ENCODE measurements around the gene SIVA1. TPM values are rescaled to one million over a fixed set of nuclear protein-coding genes. Genes with fewer than 3 reads are reported as not detected.

Gene SIVA1
- total and polyA plus RNA-seq, 2 of the 4 experiments (the other 2 are of a cell fraction), result 166 to 184 TPM

DNA sequence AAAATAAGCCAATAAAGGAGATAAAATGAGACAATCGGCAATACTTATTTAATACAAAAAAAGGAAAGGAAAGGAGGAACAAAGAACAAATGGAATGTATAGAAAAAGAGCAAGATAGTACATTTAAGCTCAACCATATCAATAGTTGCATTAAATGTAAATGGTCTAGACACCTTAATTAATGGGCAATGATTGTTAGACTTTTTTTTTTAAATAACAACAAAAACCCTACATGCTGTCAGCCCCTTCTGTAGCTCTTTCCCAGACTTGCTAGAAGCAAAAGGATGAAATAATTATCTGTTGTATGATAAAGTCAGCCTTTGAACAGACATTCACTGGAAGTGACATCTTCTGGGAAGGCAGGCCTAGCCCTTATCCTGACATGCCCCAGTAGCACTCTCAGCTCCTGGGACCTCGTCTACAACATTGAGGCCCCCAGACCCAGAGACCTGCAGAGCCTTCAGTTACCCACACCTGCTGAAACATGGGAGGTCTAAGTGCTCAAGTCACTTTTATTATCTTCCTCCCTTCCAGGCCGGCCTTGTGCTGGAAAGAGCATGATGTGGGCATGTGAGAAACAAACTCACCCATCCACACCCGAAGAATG, 13.4 kb downstream of the SIVA1 start:
- no peak for DNase-seq

More for the DNA sequence above, 13.4 kb downstream of the SIVA1 start:
- Histone ChIP-seq H2BK20ac (ENCODE audit: low read depth, low read length) (no peak overlapping the region), H3K9ac (ENCODE audit: low read depth, low read length) (no peak overlapping the region), H3K27me3 (ENCODE audit: control insufficient read depth, insufficient read depth, low read length) (no peaks in the 10 kb centered on the region), H4K8ac (ENCODE audit: low read depth in 2 of 2, low read length in 2 of 2) (no peak overlapping the region), H3K56ac (ENCODE audit: extremely low read depth, insufficient read depth, low read length) (no peak overlapping the region), H3K4me2 (ENCODE audit: low read depth, low read length) (no peak overlapping the region), H3K9me3 (ENCODE audit: control insufficient read depth, insufficient read depth, low read length) (no peaks in the 10 kb centered on the region; the same call in 1 of the 2 replicates), H4K20me1 (ENCODE audit: insufficient read depth, low read length) (peaks cover 8% of the 10 kb centered on the region), H2AK9ac (replicated peaks; ENCODE audit: low read depth, low read length, poor library complexity) (no peak overlapping the region), H4K5ac (ENCODE audit: low read depth, low read length) (no peak overlapping the region), H4K91ac (ENCODE audit: insufficient read depth, low read depth, low read length) (no peak overlapping the region), H3K79me1 (ENCODE audit: low read depth in 1 of 2, low read length in 2 of 2) (peaks cover 0 to 6% of the 10 kb centered on the region in 2 experiments; a peak in 1 of 4 replicates), H2AK5ac (ENCODE audit: low read depth, low read length) (no peak overlapping the region), H2BK15ac (ENCODE audit: low read depth, low read length) (no peak overlapping the region), H2BK120ac (ENCODE audit: low read depth, low read length) (no peak overlapping the region), H2BK5ac (ENCODE audit: low read depth, low read length, poor library complexity, severe bottlenecking) (no peak overlapping the region), H3K4ac (ENCODE audit: low read depth, low read length) (no peak overlapping the region), H3K27ac (ENCODE audit: insufficient read depth, low read length) (no peak overlapping the region), H3K18ac (ENCODE audit: low read depth, low read length) (no peak overlapping the region), H3K9me1 (ENCODE audit: insufficient read depth, low read length) (no peaks in the 10 kb centered on the region), H3K23ac (ENCODE audit: low read depth, low read length) (no peak overlapping the region), H3K14ac (replicated peaks; ENCODE audit: low read depth, low read length) (no peak overlapping the region), H3K4me3 (ENCODE audit: insufficient read depth, low read depth, low read length) (no peak overlapping the region), H3K4me1 (ENCODE audit: control insufficient read depth, insufficient read depth, low read length) (peaks cover 5% of the 10 kb centered on the region), H3K36me3 (ENCODE audit: control insufficient read depth, insufficient read depth, low read length) (peaks cover 12% of the 10 kb centered on the region), H2AFZ (replicated peaks; ENCODE audit: low read length, poor library complexity) (no peak overlapping the region)
- BruUV-seq (replicated peaks), result no TSS peak
- TF ChIP-seq, protein P1, sequence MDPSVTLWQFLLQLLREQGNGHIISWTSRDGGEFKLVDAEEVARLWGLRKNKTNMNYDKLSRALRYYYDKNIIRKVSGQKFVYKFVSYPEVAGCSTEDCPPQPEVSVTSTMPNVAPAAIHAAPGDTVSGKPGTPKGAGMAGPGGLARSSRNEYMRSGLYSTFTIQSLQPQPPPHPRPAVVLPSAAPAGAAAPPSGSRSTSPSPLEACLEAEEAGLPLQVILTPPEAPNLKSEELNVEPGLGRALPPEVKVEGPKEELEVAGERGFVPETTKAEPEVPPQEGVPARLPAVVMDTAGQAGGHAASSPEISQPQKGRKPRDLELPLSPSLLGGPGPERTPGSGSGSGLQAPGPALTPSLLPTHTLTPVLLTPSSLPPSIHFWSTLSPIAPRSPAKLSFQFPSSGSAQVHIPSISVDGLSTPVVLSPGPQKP (IDR thresholded peaks at IDR 0.05; ENCODE audit: borderline replicate concordance, low read depth, low read length), result no peak
- TF ChIP-seq BHLHE40 (IDR thresholded peaks at IDR 0.05; ENCODE audit: low read depth, low read length) (no peak), CEBPB (IDR thresholded peaks at IDR 0.05; ENCODE audit: low read depth, low read length) (no peak), RFX5 (IDR thresholded peaks at IDR 0.05; ENCODE audit: low read depth, low read length) (no peak), MAZ (IDR thresholded peaks at IDR 0.05; ENCODE audit: borderline replicate concordance, low read depth, low read length) (no peak), MAFK (IDR thresholded peaks at IDR 0.05; ENCODE audit: low read depth, low read length) (no peak), CTCF (conservative IDR thresholded peaks at IDR 0.05; ENCODE audit: low read depth, low read length) (no peak), MXI1 (IDR thresholded peaks at IDR 0.05; ENCODE audit: borderline replicate concordance, low read depth, low read length) (no peak), CHD1 (IDR thresholded peaks at IDR 0.05; ENCODE audit: low read depth, low read length) (no peak), NFE2L2 (IDR thresholded peaks at IDR 0.05; ENCODE audit: low read depth, low read length) (no peak), POLR2A (IDR thresholded peaks at IDR 0.05; ENCODE audit: low read depth, low read length) (no peak)
- TF ChIP-seq, protein P2, sequence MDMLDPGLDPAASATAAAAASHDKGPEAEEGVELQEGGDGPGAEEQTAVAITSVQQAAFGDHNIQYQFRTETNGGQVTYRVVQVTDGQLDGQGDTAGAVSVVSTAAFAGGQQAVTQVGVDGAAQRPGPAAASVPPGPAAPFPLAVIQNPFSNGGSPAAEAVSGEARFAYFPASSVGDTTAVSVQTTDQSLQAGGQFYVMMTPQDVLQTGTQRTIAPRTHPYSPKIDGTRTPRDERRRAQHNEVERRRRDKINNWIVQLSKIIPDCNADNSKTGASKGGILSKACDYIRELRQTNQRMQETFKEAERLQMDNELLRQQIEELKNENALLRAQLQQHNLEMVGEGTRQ (IDR thresholded peaks at IDR 0.05; ENCODE audit: low read depth, low read length), result no peak
- in situ Hi-C loops (cut with MboI; ENCODE audit: low sequenced_read_pairs) (loop anchor here (5.0 kb wide), 1 partner anchor 56 kb away; no protein-coding TSS in a partner anchor), intact Hi-C loops (cut with micrococcal nuclease) (no loop called here), dilution Hi-C loops (cut with HindIII; ENCODE audit: low sequenced_read_pairs, unreplicated experiment) (no loop called here)
- WGBS, 2 experiments (ENCODE audit: extremely low coverage in 2 of 2, insufficient read length in 1 of 2), result no CpG with 5 or more reads among the region's 4 CpGs
- POLR2A ChIA-PET (ENCODE audit: unreplicated experiment), result no interaction called here
- no peak for ATAC-seq (ENCODE audit: low read depth)
- CTCF ChIA-PET, result interaction anchor here (1.1 kb wide), 2 partner anchors 60 kb away, joined by 3 to 4 read pairs; no protein-coding TSS in a partner anchor
